Urinary bladder (tissue), 4 donors: ENCODE measurements around the gene FSTL3. TPM values are rescaled to one million over a fixed set of nuclear protein-coding genes. Genes with fewer than 3 reads are reported as not detected.
A peak's percentile ranks its signal among the peaks of the same experiment; 100 is the strongest.

Source experiments
- DNase-seq: peaks from one replicate; pipeline ENCODE4 v3.0.0-alpha.2; 2015; ENCODE audit errors: extremely low spot score
- H3K27ac ChIP-seq: one replicate; pipeline ENCODE4 v1.5.1; 2013; ENCODE audit warnings: low read depth, mild to moderate bottlenecking, moderate library complexity
- H3K36me3 ChIP-seq: one replicate; pipeline ENCODE4 v1.6.1; 2013; ENCODE audit warnings: mild to moderate bottlenecking, moderate library complexity; ENCODE audit not compliant: insufficient read depth
- H3K4me1 ChIP-seq: one replicate; pipeline ENCODE4 v1.6.1; 2013; ENCODE audit warnings: mild to moderate bottlenecking, moderate library complexity; ENCODE audit not compliant: insufficient read depth
- H3K4me3 ChIP-seq: one replicate; pipeline ENCODE4 v1.5.1; 2013; ENCODE audit warnings: low read depth, low read length
- whole genome bisulfite sequencing: extraction: QIAGEN DNeasy Blood & Tissue Kit; methylation state at CpG from one replicate; pipeline ENCODE4 v1.1.7; 2013; 5-methylcytosine and 5-hydroxymethylcytosine counted together
- polyA plus RNA-seq: library from polyadenylated mRNA; stranded (reverse); fragments of 200-250 nt; gene quantifications from one replicate; pipeline ENCODE4 v1.2.3, GENCODE V29; 2013
- total RNA-seq: library from RNA; depleted of rRNA; stranded (reverse); fragments of >200 nt; gene quantifications from one replicate; pipeline ENCODE4 v1.2.3, GENCODE V29; 2014
- donor health status: healthy with polysubstance abuse.
- donor health status: healthy.

FSTL3 gene
- total and polyA plus RNA-seq, 2 donors = 23.3 to 86.9 TPM

GRCh38 chr19:677601-678436 is 1.6 kb downstream of the FSTL3 start:
- Histone ChIP-seq H3K36me3 (no peaks in the 10 kb centered on the region), H3K27ac (no peak overlapping the region), H3K4me3 (peak overlapping the region; percentile 17), H3K4me1 (no peaks in the 10 kb centered on the region)
- 49% methylated on average over 22 of the region's 22 CpGs for WGBS
- DNase-seq = no peak

- Histone ChIP-seq H3K4me1 (no peaks in the 10 kb centered on the region), H3K36me3 (no peaks in the 10 kb centered on the region), H3K4me3 (no peak overlapping the region), H3K27ac (no peak overlapping the region)
- WGBS = 79% methylated on average over 16 of the region's 16 CpGs
- no peak for DNase-seq
These were observed 2.7 kb downstream of the FSTL3 start for GRCh38 chr19:678791-679388.

- no peak for DNase-seq
- Histone ChIP-seq H3K4me1 (no peaks in the 10 kb centered on the region), H3K36me3 (no peaks in the 10 kb centered on the region), H3K27ac (peak overlapping the region; percentile 90), H3K4me3 (peak overlapping the region; percentile 70)
- 4% methylated on average over 69 of the region's 69 CpGs for WGBS
These were observed 3.5 kb downstream of the FSTL3 start for GRCh38 chr19:679418-680286.

- peak overlapping the region; percentile 70 for H3K4me3 ChIP-seq
- H3K36me3 ChIP-seq = no peaks in the 10 kb centered on the region
- peak overlapping the region; percentile 90 for H3K27ac ChIP-seq
- DNase-seq = peak; percentile 88
- WGBS = 1% methylated on average over 70 of the region's 70 CpGs
- H3K4me1 ChIP-seq = no peaks in the 10 kb centered on the region
These were observed 4.3 kb downstream of the FSTL3 start for GRCh38 chr19:680287-681028.

- no peak for DNase-seq
- Histone ChIP-seq H3K4me3 (no peak overlapping the region), H3K27ac (no peak overlapping the region), H3K36me3 (no peaks in the 10 kb centered on the region), H3K4me1 (no peaks in the 10 kb centered on the region)
- WGBS = 71% methylated on average over 54 of the region's 54 CpGs
These were observed 5.1 kb downstream of the FSTL3 start for GRCh38 chr19:681029-682019.

- H3K27ac ChIP-seq = no peak overlapping the region
- no peak overlapping the region for H3K4me3 ChIP-seq
- no peak for DNase-seq
- 78% methylated on average over 25 of the region's 25 CpGs for WGBS
- no peaks in the 10 kb centered on the region for H3K36me3 ChIP-seq
- no peaks in the 10 kb centered on the region for H3K4me1 ChIP-seq
These were observed 6.6 kb downstream of the FSTL3 start for GRCh38 chr19:682678-683320.

GRCh38 chr19:685454-685931 is 9.3 kb downstream of the FSTL3 start:
- H3K27ac ChIP-seq = no peak overlapping the region
- no peak overlapping the region for H3K4me3 ChIP-seq
- WGBS = 82% methylated on average over 31 of the region's 31 CpGs
- no peaks in the 10 kb centered on the region for H3K36me3 ChIP-seq
- DNase-seq = no peak
- H3K4me1 ChIP-seq = no peaks in the 10 kb centered on the region

GRCh38 chr19:686589-687297 is 10.6 kb downstream of the FSTL3 start:
- H3K27ac ChIP-seq = no peak overlapping the region
- H3K4me3 ChIP-seq = no peak overlapping the region
- WGBS = 72% methylated on average over 17 of the region's 17 CpGs
- H3K36me3 ChIP-seq = no peaks in the 10 kb centered on the region
- no peak for DNase-seq
- no peaks in the 10 kb centered on the region for H3K4me1 ChIP-seq

- WGBS = 84% methylated on average over 11 of the region's 11 CpGs
These were observed 11.5 kb downstream of the FSTL3 start for GRCh38 chr19:687569-688166.

GRCh38 chr19:688214-688613 is 12.0 kb downstream of the FSTL3 start:
- no peak for DNase-seq
- 45% methylated on average over 15 of the region's 15 CpGs for WGBS

More at GRCh38 chr19:687569-688166, 11.5 kb downstream of the FSTL3 start:
- H3K36me3 ChIP-seq = no peaks in the 10 kb centered on the region
- no peak overlapping the region for H3K4me3 ChIP-seq
- no peak for DNase-seq
- H3K4me1 ChIP-seq = no peaks in the 10 kb centered on the region
- no peak overlapping the region for H3K27ac ChIP-seq

GRCh38 chr19:688992-689391 is 12.8 kb downstream of the FSTL3 start:
- H3K27ac ChIP-seq = no peak overlapping the region
- no peak for DNase-seq
- H3K4me3 ChIP-seq = no peak overlapping the region
- no peaks in the 10 kb centered on the region for H3K4me1 ChIP-seq
- H3K36me3 ChIP-seq = no peaks in the 10 kb centered on the region
- 72% methylated on average over 17 of the region's 17 CpGs for WGBS

More at GRCh38 chr19:688214-688613, 12.0 kb downstream of the FSTL3 start:
- Histone ChIP-seq H3K36me3 (no peaks in the 10 kb centered on the region), H3K4me3 (no peak overlapping the region), H3K27ac (no peak overlapping the region), H3K4me1 (no peaks in the 10 kb centered on the region)
